HG02884 (cell line): ENCODE measurements around the gene LRRC56.

Experiments
- ATAC-seq: cut with Tn5 transposase; IDR thresholded peaks from one replicate; pipeline ENCODE4 v1.9.1; 2021; ENCODE audit warnings: mild to moderate bottlenecking, moderate library complexity; ENCODE audit not compliant: unreplicated experiment

Gene LRRC56

DNA sequence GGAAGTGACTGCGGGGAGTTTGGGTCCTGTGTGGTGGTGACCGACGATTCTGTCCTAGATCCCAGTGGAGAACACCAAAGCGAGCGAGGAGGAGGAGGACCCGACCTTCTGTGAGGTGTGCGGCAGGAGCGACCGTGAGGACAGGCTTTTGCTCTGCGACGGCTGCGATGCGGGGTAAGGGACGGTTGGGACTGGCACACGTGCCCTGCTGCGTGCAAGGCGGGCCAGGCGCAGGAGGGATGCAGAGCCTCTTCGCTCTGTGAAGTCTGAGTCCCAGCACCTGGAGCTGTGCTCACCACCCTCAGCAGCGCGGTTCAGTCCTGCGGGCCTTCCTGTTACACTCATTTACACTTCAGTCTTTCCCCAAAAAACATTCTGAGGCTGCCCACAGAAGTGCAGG, 55.2 kb downstream of the LRRC56 start:
- no peak for ATAC-seq

DNA sequence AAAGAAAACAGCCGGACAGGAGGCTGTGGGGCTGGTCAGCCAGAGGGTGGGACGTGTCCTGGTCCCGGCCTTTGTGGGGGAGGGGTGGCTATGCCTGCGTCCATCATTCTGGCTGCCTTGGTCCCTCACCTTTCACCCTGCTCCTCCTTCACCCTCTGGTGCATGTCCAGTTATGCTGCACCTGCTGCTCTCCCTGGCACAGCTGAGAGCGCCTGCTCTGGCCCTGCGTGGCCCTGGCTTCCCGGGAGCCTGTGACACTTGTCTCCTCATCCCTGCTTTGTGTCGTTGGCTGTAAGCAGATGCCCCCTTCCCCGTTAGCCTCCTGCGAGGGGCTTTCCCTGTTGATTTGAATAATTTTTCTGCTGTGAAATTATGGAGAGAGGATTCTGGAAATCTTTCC, 55.6 kb downstream of the LRRC56 start:
- no peak for ATAC-seq

DNA sequence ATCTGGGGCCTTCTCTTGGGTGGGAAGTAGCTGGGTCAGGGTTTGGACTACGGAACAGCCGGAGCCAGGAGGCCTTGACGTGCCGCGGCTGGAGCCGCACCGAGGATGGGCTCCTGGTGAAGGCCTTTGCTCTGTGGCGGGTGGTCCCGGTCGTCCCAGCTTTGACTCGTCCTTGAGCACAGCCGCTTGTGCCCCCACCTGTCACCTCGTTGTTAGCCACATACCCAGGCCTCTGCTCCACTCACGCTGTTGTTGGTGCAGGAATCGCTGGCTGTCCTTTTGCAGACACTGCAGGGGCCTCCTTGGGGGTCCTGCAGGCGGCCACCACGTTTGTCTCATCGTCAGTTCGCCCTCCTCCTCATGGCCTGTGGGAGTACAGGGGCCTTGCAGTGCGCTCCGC, 56.0 kb downstream of the LRRC56 start:
- ATAC-seq: no peak

DNA sequence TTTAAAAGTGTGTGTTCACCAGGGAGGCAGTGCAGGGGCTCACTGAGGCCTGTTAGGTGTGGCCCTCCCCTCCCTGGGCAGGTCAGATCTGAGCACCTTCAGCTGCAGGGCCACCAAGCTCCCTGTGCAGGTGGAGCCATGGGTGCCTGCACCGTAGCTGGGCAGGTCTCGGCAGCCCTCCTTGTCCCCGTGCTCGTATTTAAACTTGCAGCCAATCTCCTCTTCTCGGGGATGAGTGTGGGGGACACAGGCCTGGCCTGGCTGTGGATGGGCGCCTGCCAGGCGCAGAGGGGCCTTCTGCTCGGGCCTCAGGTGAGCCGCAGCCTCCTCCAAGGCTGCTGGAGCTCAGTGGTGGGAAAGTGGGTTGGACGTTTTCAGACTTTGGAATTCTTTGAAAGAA, 58.1 kb downstream of the LRRC56 start:
- no peak for ATAC-seq

DNA sequence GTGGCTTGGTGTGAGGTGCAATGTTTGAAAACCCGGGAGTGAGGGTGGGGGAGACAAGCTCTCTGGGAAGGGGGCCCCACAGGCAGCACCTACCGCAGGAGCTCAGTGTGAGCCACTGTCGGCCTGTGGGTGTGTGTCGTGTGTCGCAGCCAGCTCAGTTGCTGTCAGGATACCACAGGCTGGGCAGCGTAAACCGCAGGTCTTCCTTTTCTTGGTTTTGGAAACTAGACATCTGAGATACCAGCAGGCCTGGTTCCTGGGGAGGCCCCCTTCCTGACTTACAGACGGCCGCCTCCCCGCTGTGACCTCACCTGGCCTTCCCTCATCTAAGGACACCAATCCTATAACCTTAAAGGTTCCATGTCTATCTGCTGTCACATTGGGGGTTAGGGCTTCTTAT, 59.0 kb downstream of the LRRC56 start:
- no peak for ATAC-seq

DNA sequence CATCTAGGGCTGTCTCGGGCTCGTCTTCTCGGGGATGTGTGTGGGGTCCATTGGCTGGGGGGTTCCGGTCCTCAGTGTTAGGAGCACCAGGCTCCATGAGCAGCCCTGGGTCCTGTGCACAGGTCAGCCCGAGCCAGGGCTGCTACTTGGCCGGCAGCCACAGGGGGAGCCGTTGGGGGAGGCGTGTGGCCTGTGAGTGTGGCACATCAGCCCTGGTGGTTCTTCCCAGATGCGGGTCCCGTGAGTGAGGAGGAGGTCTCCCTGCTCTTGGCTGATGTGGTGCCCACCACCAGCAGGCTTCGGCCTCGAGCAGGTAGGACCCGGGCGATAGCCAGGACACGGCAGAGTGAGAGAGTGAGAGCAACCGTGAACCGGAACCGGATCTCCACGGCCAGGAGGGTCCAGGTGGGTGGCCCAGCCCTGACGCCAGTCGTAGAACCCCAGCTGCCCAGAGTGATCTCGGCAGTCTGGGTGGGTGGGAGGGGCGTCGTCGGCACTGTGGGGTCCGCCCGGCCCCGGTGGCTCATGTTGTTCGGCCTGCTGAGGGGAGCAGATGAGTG, 59.9 kb downstream of the LRRC56 start:
- no peak for ATAC-seq

DNA sequence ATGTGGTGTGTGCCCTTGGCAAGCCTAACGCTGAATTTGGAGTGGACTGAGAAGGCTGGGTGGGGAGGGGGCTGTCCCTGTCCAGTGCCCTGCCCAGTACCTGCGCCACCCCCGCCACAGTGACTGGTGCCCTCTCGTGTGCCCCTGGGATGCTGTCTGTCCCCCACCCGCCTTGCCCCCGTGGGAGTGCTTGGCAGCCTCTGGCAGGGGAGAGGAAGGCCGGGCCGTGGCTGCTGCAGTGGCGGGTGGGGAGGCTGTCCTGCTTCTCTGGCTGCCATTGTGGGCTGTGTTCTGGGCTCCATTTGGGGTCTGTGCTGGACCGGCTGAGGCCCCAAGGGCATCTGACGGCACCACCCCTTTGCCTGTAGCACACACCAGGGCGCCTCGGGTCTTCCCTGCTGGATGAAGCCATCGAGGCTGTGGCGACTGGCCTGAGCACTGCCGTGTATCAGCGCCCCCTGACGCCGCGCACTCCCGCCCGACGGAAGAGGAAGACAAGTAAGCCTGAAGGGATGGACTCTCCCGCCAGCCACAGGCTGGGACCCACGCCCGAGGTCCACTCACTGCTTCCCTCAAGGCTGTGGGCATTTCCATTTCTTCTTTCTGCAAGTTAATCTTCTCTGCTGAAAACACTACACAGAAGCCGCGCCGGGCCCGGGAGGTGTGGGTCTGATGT, 60.8 kb downstream of the LRRC56 start:
- ATAC-seq: no peak

DNA sequence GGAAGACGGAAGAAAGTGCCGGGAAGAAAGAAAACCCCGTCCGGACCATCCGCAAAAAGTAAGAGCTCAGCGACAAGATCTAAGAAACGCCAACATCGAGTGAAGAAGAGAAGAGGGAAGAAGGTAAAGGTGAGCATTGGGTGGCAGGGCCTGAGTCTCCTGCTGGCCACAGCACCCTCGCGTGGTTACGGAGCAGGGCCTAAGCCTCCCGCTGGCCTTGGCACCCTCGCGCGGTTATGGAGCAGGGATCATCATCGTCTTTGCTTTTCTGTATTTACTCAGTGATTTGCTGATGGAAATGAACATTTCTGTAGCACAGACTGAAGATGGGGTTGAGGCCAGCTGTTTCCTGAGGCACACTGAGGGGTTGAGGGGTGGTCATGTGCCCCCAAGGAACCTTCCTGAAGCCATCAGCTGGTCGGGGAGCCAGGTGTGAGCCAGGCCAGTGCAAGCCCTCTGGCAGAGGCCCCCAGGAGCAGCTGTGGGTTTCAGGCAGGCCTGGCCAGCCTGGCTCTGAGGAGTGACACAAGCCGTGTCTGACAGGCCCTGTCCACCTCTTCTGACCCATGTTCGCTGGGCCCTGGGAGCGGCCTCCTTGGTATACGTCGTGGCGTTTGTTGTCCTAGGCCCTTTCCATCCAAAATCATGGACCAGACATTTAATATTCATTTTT, 64.4 kb downstream of the LRRC56 start:
- ATAC-seq: no peak

DNA sequence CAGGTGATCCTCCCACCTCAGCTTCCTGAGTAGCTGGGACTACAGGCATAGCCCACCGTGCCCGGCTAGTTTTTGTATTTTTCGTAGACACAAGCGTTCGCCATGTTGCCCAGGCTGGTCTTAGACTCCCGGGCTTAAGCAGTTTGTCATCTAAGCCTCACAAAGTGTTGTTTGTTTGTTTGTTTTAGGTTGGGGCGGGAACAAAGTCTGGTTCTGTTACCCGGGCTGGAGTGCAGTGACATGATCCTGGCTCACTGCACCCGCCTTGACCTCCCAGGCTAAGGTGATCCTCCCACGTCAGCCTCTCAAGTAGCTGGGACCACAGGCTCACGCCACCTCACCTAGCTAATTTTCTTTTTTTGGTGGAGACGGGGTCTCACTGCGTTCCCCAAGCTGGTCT, 65.8 kb downstream of the LRRC56 start:
- ATAC-seq: no peak
